ENCODE results near the gene IRF4.

- TF ChIP-seq EZH2 (IDR thresholded peaks at IDR 0.05; ENCODE audit: borderline replicate concordance, low read depth, low read length, severe bottlenecking) (no peak), POLR2A (IDR thresholded peaks at IDR 0.05; ENCODE audit: low read depth, low read length) (no peak), JUN (IDR thresholded peaks at IDR 0.05; ENCODE audit: borderline replicate concordance, insufficient read depth, insufficient read length, low read depth) (no peak)
- TF ChIP-seq, protein P1, sequence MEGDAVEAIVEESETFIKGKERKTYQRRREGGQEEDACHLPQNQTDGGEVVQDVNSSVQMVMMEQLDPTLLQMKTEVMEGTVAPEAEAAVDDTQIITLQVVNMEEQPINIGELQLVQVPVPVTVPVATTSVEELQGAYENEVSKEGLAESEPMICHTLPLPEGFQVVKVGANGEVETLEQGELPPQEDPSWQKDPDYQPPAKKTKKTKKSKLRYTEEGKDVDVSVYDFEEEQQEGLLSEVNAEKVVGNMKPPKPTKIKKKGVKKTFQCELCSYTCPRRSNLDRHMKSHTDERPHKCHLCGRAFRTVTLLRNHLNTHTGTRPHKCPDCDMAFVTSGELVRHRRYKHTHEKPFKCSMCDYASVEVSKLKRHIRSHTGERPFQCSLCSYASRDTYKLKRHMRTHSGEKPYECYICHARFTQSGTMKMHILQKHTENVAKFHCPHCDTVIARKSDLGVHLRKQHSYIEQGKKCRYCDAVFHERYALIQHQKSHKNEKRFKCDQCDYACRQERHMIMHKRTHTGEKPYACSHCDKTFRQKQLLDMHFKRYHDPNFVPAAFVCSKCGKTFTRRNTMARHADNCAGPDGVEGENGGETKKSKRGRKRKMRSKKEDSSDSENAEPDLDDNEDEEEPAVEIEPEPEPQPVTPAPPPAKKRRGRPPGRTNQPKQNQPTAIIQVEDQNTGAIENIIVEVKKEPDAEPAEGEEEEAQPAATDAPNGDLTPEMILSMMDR (IDR thresholded peaks at IDR 0.05; ENCODE audit: extremely low read depth in 1 of 2, insufficient read depth in 1 of 2, low read depth in 1 of 2, low read length in 2 of 2): no peak
- TF ChIP-seq, protein P2, sequence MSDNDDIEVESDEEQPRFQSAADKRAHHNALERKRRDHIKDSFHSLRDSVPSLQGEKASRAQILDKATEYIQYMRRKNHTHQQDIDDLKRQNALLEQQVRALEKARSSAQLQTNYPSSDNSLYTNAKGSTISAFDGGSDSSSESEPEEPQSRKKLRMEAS (IDR thresholded peaks at IDR 0.05; ENCODE audit: insufficient read depth, insufficient read length): no peak
Measured at GRCh38 chr6:358432-358831, 33.1 kb upstream of the IRF4 start.
